ENCODE results near the gene TSHR. TPM values are rescaled to one million over a fixed set of nuclear protein-coding genes. Genes with fewer than 3 reads are reported as not detected.

Gene TSHR
- total and polyA plus RNA-seq, 2 of the 13 experiments (the other 11 are each of a cell fraction or from before 2014, with no cell fraction given), result not detected

DNA sequence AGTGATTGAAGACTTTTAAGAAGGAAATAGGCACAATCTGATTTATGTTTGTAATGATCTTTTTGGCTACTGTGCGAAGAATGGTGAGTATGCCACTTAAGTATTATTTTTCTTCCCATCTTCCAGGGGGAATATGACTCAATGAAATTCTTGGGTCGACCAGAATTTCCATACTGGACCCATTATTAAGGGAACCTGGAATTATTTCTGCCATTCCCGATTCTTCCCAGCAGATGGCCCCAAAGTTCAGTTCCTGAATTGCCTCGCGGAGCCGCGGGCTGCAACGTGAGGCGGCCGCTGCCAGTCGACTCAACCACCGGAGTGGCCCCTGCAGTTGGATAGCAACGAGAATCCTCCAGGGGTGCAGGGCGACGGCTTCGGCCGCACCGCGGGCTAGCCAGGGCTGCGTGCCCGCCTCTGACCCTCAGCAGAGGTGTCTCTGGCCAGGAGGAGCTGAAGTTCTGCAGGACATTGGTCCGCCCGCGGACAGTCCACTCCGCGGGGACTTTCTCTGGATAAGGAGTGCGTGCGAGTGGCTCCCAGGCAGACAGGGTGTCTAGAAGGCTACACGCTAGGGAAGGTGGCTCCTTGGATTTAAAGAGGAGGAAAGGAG is 628 bp upstream of the TSHR start (continued):
- TF ChIP-seq, protein P1, sequence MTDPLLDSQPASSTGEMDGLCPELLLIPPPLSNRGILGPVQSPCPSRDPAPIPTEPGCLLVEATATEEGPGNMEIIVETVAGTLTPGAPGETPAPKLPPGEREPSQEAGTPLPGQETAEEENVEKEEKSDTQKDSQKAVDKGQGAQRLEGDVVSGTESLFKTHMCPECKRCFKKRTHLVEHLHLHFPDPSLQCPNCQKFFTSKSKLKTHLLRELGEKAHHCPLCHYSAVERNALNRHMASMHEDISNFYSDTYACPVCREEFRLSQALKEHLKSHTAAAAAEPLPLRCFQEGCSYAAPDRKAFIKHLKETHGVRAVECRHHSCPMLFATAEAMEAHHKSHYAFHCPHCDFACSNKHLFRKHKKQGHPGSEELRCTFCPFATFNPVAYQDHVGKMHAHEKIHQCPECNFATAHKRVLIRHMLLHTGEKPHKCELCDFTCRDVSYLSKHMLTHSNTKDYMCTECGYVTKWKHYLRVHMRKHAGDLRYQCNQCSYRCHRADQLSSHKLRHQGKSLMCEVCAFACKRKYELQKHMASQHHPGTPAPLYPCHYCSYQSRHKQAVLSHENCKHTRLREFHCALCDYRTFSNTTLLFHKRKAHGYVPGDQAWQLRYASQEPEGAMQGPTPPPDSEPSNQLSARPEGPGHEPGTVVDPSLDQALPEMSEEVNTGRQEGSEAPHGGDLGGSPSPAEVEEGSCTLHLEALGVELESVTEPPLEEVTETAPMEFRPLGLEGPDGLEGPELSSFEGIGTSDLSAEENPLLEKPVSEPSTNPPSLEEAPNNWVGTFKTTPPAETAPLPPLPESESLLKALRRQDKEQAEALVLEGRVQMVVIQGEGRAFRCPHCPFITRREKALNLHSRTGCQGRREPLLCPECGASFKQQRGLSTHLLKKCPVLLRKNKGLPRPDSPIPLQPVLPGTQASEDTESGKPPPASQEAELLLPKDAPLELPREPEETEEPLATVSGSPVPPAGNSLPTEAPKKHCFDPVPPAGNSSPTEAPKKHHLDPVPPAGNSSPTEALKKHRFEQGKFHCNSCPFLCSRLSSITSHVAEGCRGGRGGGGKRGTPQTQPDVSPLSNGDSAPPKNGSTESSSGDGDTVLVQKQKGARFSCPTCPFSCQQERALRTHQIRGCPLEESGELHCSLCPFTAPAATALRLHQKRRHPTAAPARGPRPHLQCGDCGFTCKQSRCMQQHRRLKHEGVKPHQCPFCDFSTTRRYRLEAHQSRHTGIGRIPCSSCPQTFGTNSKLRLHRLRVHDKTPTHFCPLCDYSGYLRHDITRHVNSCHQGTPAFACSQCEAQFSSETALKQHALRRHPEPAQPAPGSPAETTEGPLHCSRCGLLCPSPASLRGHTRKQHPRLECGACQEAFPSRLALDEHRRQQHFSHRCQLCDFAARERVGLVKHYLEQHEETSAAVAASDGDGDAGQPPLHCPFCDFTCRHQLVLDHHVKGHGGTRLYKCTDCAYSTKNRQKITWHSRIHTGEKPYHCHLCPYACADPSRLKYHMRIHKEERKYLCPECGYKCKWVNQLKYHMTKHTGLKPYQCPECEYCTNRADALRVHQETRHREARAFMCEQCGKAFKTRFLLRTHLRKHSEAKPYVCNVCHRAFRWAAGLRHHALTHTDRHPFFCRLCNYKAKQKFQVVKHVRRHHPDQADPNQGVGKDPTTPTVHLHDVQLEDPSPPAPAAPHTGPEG (CRISPR knock-in tag; IDR thresholded peaks at IDR 0.05), result no peak
- TF ChIP-seq, protein P2, sequence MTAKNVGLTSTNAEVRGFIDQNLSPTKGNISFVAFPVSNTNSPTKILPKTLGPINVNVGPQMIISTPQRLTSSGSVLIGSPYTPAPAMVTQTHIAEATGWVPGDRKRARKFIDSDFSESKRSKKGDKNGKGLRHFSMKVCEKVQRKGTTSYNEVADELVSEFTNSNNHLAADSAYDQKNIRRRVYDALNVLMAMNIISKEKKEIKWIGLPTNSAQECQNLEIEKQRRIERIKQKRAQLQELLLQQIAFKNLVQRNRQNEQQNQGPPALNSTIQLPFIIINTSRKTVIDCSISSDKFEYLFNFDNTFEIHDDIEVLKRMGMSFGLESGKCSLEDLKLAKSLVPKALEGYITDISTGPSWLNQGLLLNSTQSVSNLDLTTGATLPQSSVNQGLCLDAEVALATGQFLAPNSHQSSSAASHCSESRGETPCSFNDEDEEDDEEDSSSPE (CRISPR knock-in tag; IDR thresholded peaks at IDR 0.05), result peak; percentile 45; the same call in 1 of the 2 replicates
- TF ChIP-seq SP4 (CRISPR knock-in tag; IDR thresholded peaks at IDR 0.05), result no peak
- TF ChIP-seq, protein P3, sequence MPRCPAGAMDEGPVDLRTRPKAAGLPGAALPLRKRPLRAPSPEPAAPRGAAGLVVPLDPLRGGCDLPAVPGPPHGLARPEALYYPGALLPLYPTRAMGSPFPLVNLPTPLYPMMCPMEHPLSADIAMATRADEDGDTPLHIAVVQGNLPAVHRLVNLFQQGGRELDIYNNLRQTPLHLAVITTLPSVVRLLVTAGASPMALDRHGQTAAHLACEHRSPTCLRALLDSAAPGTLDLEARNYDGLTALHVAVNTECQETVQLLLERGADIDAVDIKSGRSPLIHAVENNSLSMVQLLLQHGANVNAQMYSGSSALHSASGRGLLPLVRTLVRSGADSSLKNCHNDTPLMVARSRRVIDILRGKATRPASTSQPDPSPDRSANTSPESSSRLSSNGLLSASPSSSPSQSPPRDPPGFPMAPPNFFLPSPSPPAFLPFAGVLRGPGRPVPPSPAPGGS (CRISPR knock-in tag; IDR thresholded peaks at IDR 0.05), result no peak
- TF ChIP-seq ZNF350 (CRISPR knock-in tag; IDR thresholded peaks at IDR 0.05; ENCODE audit: borderline replicate concordance, low read depth), result no peak
- TF ChIP-seq HNRNPLL (IDR thresholded peaks at IDR 0.05; ENCODE audit: low read depth, low read length, poor library complexity, severe bottlenecking), result peak; percentile 44
- TF ChIP-seq ZNF274 (CRISPR knock-in tag; IDR thresholded peaks at IDR 0.05), result no peak
- no peak for TF ChIP-seq ZNF841 (CRISPR knock-in tag; IDR thresholded peaks at IDR 0.05; ENCODE audit: borderline replicate concordance)
- TF ChIP-seq, protein P4, sequence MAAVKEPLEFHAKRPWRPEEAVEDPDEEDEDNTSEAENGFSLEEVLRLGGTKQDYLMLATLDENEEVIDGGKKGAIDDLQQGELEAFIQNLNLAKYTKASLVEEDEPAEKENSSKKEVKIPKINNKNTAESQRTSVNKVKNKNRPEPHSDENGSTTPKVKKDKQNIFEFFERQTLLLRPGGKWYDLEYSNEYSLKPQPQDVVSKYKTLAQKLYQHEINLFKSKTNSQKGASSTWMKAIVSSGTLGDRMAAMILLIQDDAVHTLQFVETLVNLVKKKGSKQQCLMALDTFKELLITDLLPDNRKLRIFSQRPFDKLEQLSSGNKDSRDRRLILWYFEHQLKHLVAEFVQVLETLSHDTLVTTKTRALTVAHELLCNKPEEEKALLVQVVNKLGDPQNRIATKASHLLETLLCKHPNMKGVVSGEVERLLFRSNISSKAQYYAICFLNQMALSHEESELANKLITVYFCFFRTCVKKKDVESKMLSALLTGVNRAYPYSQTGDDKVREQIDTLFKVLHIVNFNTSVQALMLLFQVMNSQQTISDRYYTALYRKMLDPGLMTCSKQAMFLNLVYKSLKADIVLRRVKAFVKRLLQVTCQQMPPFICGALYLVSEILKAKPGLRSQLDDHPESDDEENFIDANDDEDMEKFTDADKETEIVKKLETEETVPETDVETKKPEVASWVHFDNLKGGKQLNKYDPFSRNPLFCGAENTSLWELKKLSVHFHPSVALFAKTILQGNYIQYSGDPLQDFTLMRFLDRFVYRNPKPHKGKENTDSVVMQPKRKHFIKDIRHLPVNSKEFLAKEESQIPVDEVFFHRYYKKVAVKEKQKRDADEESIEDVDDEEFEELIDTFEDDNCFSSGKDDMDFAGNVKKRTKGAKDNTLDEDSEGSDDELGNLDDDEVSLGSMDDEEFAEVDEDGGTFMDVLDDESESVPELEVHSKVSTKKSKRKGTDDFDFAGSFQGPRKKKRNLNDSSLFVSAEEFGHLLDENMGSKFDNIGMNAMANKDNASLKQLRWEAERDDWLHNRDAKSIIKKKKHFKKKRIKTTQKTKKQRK (IDR thresholded peaks at IDR 0.05; ENCODE audit: low read length), result no peak
- TF ChIP-seq THAP11 (CRISPR knock-in tag; IDR thresholded peaks at IDR 0.05), result no peak
- no peak for TF ChIP-seq MIER3 (CRISPR knock-in tag; IDR thresholded peaks at IDR 0.05; ENCODE audit: borderline replicate concordance)
- TF ChIP-seq, protein P5, sequence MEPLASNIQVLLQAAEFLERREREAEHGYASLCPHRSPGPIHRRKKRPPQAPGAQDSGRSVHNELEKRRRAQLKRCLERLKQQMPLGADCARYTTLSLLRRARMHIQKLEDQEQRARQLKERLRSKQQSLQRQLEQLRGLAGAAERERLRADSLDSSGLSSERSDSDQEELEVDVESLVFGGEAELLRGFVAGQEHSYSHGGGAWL (CRISPR knock-in tag; IDR thresholded peaks at IDR 0.05), result peak; percentile 31; the same call in 1 of the 2 replicates
- TF ChIP-seq, protein P6, sequence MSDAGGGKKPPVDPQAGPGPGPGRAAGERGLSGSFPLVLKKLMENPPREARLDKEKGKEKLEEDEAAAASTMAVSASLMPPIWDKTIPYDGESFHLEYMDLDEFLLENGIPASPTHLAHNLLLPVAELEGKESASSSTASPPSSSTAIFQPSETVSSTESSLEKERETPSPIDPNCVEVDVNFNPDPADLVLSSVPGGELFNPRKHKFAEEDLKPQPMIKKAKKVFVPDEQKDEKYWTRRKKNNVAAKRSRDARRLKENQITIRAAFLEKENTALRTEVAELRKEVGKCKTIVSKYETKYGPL (CRISPR knock-in tag; IDR thresholded peaks at IDR 0.05), result no peak
- TF ChIP-seq ZNF30 (CRISPR knock-in tag; IDR thresholded peaks at IDR 0.05), result no peak
- no peak for TF ChIP-seq THYN1 (CRISPR knock-in tag; IDR thresholded peaks at IDR 0.05; ENCODE audit: borderline replicate concordance, low read depth)
- TF ChIP-seq ZNF569 (CRISPR knock-in tag; IDR thresholded peaks at IDR 0.05; ENCODE audit: borderline replicate concordance), result no peak

All from HepG2 (cell line).